HepG2 (cell line): ENCODE results near the gene DSCAML1. TPM values are rescaled to one million over a fixed set of nuclear protein-coding genes. Genes with fewer than 3 reads are reported as not detected.
A peak's percentile ranks its signal among the peaks of the same experiment; 100 is the strongest.

Source experiments
- ATAC-seq: fragments of 200-7000 bp; cut with Tn5 transposase; 3 replicates; pipeline ENCODE4 v1.9.1; 2020; ENCODE audit warnings: mild to moderate bottlenecking, moderate library complexity
- BruUV-seq: library from RNA; stranded (reverse); fragments of 400-500 nt; replicated peaks from 2 replicates; lab custom pipeline; 2021; lab: Mats Ljungman, UMichigan
- CTCF ChIA-PET: fragments of 300-600 bp; formaldehyde crosslinking; extraction: SDS; loops from one replicate; lab custom pipeline; 2021; ENCODE audit warnings: low total read pairs, inconsistent platforms, low intra/inter-chr PET ratio; lab: Yijun Ruan, JAX
- POLR2A ChIA-PET: fragments of 350-600 bp; sonication (Branson Sonifier 250); formaldehyde crosslinking; loops from one replicate; lab custom pipeline; 2020; ENCODE audit warnings: antibody characterized with exemption, inconsistent platforms; lab: Yijun Ruan, JAX
- DNase-seq: peaks from one replicate; pipeline ENCODE4 v3.0.0-alpha.2; 2015; ENCODE audit warnings: low spot score
- FAIRE-seq: peaks from 3 replicates; lab custom pipeline; 2011; peaks lifted over from hg19 to GRCh38; lab: Jason Lieb, UNC
- H2AFZ ChIP-seq: one replicate; pipeline ENCODE4 v1.6.1; 2011; ENCODE audit warnings: low read length, inconsistent platforms
- H3K27ac ChIP-seq: fragments of 300-600 bp; 3 replicates; pipeline ENCODE4 v1.8.0; 2011; ENCODE audit warnings: mixed run types, mild to moderate bottlenecking, mixed read lengths, low read length, inconsistent platforms; ENCODE audit not compliant: insufficient read depth; ENCODE audit errors: extremely low read length
- H3K27me3 ChIP-seq, 2 experiments: fragments of 200-600 bp in 1 of 2; 2 replicates in 1 of 2; 3 replicates in 1 of 2; pipeline versions ENCODE4 v1.6.0 to v1.8.0; 2011; ENCODE audit warnings: low read length in 2 of 2, mild to moderate bottlenecking in 2 of 2, moderate library complexity in 2 of 2, inconsistent platforms in 1 of 2; ENCODE audit not compliant: insufficient read depth in 2 of 2, control insufficient read depth in 1 of 2
- H3K36me3 ChIP-seq, 2 experiments: fragments of 200-600 bp in 1 of 2; replicated peaks in 1 of 2; 2 replicates in 1 of 2; 3 replicates in 1 of 2; pipeline versions ENCODE4 v1.5.1 to v1.8.0; 2011; ENCODE audit warnings: low read length in 2 of 2, inconsistent platforms in 1 of 2; ENCODE audit not compliant: insufficient read depth in 2 of 2, control insufficient read depth in 1 of 2
- H3K4me1 ChIP-seq: 2 replicates; pipeline ENCODE4 v1.5.1; 2012; ENCODE audit warnings: low read length, inconsistent platforms; ENCODE audit not compliant: insufficient read depth
- H3K4me2 ChIP-seq: 2 replicates; pipeline ENCODE4 v1.6.0; 2011; ENCODE audit warnings: low read depth, low read length, inconsistent platforms
- H3K4me3 ChIP-seq, 3 experiments: fragments of 200-600 bp in 1 of 3; sonication (generic), shearing (Covaris generic) in 1 of 3; replicated peaks in 1 of 3; 2 replicates each; pipeline ENCODE4 v1.5.1; 2011 to 2016; ENCODE audit warnings: low read length in 3 of 3, inconsistent platforms in 2 of 3, low read depth in 2 of 3, mild to moderate bottlenecking in 2 of 3, control low read depth in 1 of 3, mixed read lengths in 1 of 3; ENCODE audit not compliant: insufficient read depth in 1 of 3
- H3K79me2 ChIP-seq: one replicate; pipeline ENCODE4 v1.6.1; 2011; ENCODE audit warnings: low read length, inconsistent platforms; ENCODE audit not compliant: insufficient read depth
- H3K9ac ChIP-seq: 2 replicates; pipeline ENCODE4 v1.6.0; 2011; ENCODE audit warnings: mild to moderate bottlenecking, low read depth, low read length, inconsistent platforms; ENCODE audit not compliant: insufficient read depth
- H3K9me3 ChIP-seq: 2 replicates; pipeline ENCODE4 v1.5.1; 2012; ENCODE audit warnings: mild to moderate bottlenecking, low read length
- H4K20me1 ChIP-seq: 2 replicates; pipeline ENCODE4 v1.6.0; 2011; ENCODE audit warnings: inconsistent platforms, mild to moderate bottlenecking, low read length, moderate library complexity; ENCODE audit not compliant: insufficient read depth
- CBX1 ChIP-seq: IDR thresholded peaks from one replicate; pipeline ENCODE4 v1.6.1; 2016; ENCODE audit warnings: antibody characterized with exemption, low read depth
- JUND ChIP-seq: sonication (generic); formaldehyde crosslinking; IDR thresholded peaks from 2 replicates; pipeline ENCODE4 v1.8.0; 2022; ENCODE audit warnings: mild to moderate bottlenecking, missing genetic modification reagents
- MED1 ChIP-seq: sonication (generic); formaldehyde crosslinking; IDR thresholded peaks from 2 replicates; pipeline ENCODE4 v1.4.0; 2020; ENCODE audit warnings: missing genetic modification reagents
- SMARCE1 ChIP-seq: fragments of 450-650 bp; IDR thresholded peaks from 2 replicates; pipeline ENCODE4 v1.6.1; 2017; ENCODE audit warnings: borderline replicate concordance
- SNAI1 ChIP-seq: sonication (generic); formaldehyde crosslinking; IDR thresholded peaks from 2 replicates; pipeline ENCODE4 v1.5.0; 2020; ENCODE audit warnings: mild to moderate bottlenecking, missing genetic modification reagents, borderline replicate concordance
- ZNF331 ChIP-seq: sonication (generic); formaldehyde crosslinking; IDR thresholded peaks from 2 replicates; pipeline ENCODE4 v1.4.0; 2020; ENCODE audit warnings: missing genetic modification reagents
- ZNF503 ChIP-seq: sonication (generic); formaldehyde crosslinking; IDR thresholded peaks from 2 replicates; pipeline ENCODE4 v1.4.0; 2020; ENCODE audit warnings: missing genetic modification reagents
- ZNF576 ChIP-seq: sonication (generic); formaldehyde crosslinking; IDR thresholded peaks from 2 replicates; pipeline ENCODE4 v1.4.0; 2020; ENCODE audit warnings: mild to moderate bottlenecking, missing genetic modification reagents
- ZNF746 ChIP-seq: sonication (generic); formaldehyde crosslinking; IDR thresholded peaks from 2 replicates; pipeline ENCODE4 v1.8.0; 2022; ENCODE audit warnings: mild to moderate bottlenecking, missing genetic modification reagents
- ZNF83 ChIP-seq: sonication (generic); formaldehyde crosslinking; IDR thresholded peaks from 2 replicates; pipeline ENCODE4 v1.4.0; 2020; ENCODE audit warnings: missing genetic modification reagents, mild to moderate bottlenecking, borderline replicate concordance
- WGBS: methylation state at CpG from one replicate; pipeline ENCODE4 v1.1.6; 2017; ENCODE audit warnings: low lambda C conversion rate; 5-methylcytosine and 5-hydroxymethylcytosine counted together
- in situ Hi-C: cut with HindIII; loops from 2 replicates; pipeline ENCODE4 v1.10.0; 2017; ENCODE audit warnings: low pct_unique_long_range_greater_than_20kb; ENCODE audit not compliant: extremely low pct_ligation_motif_present
- intact Hi-C: fragments of 100-400 bp; cut with micrococcal nuclease; formaldehyde crosslinking; loops from one replicate; pipeline ENCODE4 v1.10.0; 2022; ENCODE audit not compliant: unreplicated experiment
- polyA plus RNA-seq, 8 experiments: library from polyadenylated mRNA; depleted of rRNA in 3 of 8; stranded (reverse) in 7 of 8; unstranded in 1 of 8; fragments of >200 nt; fragmentation: Illumina TruSeq in 4 of 8; extraction: Trizol in 4 of 8; gene quantifications; 2 replicates each; pipeline versions ENCODE4 v1.2.1 to v1.2.3, GENCODE V29; 2011 to 2016; ENCODE audit warnings: low read depth in 4 of 8, missing spikeins in 1 of 8, mixed read lengths in 1 of 8; ENCODE audit not compliant: insufficient read depth in 1 of 8
- total RNA-seq, 5 experiments: library from RNA; depleted of rRNA; stranded (reverse); fragments of >200 nt; fragmentation: Illumina TruSeq; extraction: Trizol; gene quantifications; 2 replicates each; pipeline ENCODE4 v1.2.3, GENCODE V29; 2016; ENCODE audit warnings: low read depth in 1 of 5
- TF ChIP-seq, protein P1 (sequence below): sonication (generic); formaldehyde crosslinking; conservative IDR thresholded peaks from 2 replicates; pipeline ENCODE4 v1.4.0; 2020; ENCODE audit warnings: mild to moderate bottlenecking, missing genetic modification reagents, moderate library complexity
- TF ChIP-seq, protein P2 (sequence below): sonication (generic); formaldehyde crosslinking; IDR thresholded peaks from 2 replicates; pipeline ENCODE4 v1.4.0; 2020; ENCODE audit warnings: mild to moderate bottlenecking, low read depth, missing genetic modification reagents
- TF ChIP-seq, protein P3 (sequence below): sonication (generic); formaldehyde crosslinking; conservative IDR thresholded peaks from 2 replicates; pipeline ENCODE4 v1.4.0; 2020; ENCODE audit warnings: missing genetic modification reagents
- TF ChIP-seq, protein P4 (sequence below): sonication (generic); formaldehyde crosslinking; IDR thresholded peaks from 2 replicates; pipeline ENCODE4 v1.4.0; 2020; ENCODE audit warnings: missing genetic modification reagents

Gene DSCAML1
- total and polyA plus RNA-seq, 2 of the 13 experiments (the other 11 are each of a cell fraction or from before 2014, with no cell fraction given), result 0.29 to 0.40 TPM

- CTCF ChIA-PET, result no interaction called here
- in situ Hi-C loops, result no loop called here
- no peak for DNase-seq
- TF ChIP-seq, protein P1, sequence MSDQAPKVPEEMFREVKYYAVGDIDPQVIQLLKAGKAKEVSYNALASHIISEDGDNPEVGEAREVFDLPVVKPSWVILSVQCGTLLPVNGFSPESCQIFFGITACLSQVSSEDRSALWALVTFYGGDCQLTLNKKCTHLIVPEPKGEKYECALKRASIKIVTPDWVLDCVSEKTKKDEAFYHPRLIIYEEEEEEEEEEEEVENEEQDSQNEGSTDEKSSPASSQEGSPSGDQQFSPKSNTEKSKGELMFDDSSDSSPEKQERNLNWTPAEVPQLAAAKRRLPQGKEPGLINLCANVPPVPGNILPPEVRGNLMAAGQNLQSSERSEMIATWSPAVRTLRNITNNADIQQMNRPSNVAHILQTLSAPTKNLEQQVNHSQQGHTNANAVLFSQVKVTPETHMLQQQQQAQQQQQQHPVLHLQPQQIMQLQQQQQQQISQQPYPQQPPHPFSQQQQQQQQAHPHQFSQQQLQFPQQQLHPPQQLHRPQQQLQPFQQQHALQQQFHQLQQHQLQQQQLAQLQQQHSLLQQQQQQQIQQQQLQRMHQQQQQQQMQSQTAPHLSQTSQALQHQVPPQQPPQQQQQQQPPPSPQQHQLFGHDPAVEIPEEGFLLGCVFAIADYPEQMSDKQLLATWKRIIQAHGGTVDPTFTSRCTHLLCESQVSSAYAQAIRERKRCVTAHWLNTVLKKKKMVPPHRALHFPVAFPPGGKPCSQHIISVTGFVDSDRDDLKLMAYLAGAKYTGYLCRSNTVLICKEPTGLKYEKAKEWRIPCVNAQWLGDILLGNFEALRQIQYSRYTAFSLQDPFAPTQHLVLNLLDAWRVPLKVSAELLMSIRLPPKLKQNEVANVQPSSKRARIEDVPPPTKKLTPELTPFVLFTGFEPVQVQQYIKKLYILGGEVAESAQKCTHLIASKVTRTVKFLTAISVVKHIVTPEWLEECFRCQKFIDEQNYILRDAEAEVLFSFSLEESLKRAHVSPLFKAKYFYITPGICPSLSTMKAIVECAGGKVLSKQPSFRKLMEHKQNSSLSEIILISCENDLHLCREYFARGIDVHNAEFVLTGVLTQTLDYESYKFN, result no peak
- TF ChIP-seq ZNF503 (CRISPR knock-in tag) (no peak), SMARCE1 (no peak), ZNF83 (CRISPR knock-in tag) (no peak), SNAI1 (CRISPR knock-in tag) (no peak), ZNF331 (CRISPR knock-in tag) (no peak), ZNF576 (CRISPR knock-in tag) (no peak), JUND (CRISPR knock-in tag) (no peak), CBX1 (no peak), MED1 (CRISPR knock-in tag) (no peak), ZNF746 (CRISPR knock-in tag) (no peak)
- TF ChIP-seq, protein P2, sequence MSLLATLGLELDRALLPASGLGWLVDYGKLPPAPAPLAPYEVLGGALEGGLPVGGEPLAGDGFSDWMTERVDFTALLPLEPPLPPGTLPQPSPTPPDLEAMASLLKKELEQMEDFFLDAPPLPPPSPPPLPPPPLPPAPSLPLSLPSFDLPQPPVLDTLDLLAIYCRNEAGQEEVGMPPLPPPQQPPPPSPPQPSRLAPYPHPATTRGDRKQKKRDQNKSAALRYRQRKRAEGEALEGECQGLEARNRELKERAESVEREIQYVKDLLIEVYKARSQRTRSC (CRISPR knock-in tag), result no peak
- TF ChIP-seq, protein P3, sequence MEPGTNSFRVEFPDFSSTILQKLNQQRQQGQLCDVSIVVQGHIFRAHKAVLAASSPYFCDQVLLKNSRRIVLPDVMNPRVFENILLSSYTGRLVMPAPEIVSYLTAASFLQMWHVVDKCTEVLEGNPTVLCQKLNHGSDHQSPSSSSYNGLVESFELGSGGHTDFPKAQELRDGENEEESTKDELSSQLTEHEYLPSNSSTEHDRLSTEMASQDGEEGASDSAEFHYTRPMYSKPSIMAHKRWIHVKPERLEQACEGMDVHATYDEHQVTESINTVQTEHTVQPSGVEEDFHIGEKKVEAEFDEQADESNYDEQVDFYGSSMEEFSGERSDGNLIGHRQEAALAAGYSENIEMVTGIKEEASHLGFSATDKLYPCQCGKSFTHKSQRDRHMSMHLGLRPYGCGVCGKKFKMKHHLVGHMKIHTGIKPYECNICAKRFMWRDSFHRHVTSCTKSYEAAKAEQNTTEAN, result no peak
- TF ChIP-seq, protein P4, sequence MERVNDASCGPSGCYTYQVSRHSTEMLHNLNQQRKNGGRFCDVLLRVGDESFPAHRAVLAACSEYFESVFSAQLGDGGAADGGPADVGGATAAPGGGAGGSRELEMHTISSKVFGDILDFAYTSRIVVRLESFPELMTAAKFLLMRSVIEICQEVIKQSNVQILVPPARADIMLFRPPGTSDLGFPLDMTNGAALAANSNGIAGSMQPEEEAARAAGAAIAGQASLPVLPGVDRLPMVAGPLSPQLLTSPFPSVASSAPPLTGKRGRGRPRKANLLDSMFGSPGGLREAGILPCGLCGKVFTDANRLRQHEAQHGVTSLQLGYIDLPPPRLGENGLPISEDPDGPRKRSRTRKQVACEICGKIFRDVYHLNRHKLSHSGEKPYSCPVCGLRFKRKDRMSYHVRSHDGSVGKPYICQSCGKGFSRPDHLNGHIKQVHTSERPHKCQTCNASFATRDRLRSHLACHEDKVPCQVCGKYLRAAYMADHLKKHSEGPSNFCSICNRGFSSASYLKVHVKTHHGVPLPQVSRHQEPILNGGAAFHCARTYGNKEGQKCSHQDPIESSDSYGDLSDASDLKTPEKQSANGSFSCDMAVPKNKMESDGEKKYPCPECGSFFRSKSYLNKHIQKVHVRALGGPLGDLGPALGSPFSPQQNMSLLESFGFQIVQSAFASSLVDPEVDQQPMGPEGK (CRISPR knock-in tag), result no peak
Observed at GRCh38 chr11:117457835-117458234, 339.2 kb downstream of the DSCAML1 start.

More at GRCh38 chr11:117457835-117458234, 339.2 kb downstream of the DSCAML1 start:
- Histone ChIP-seq H3K4me2 (no peak overlapping the region), H3K9ac (no peak overlapping the region), H3K36me3 (no peaks in the 10 kb centered on the region), H3K9me3 (no peaks in the 10 kb centered on the region), H3K27ac (no peak overlapping the region), H4K20me1 (no peaks in the 10 kb centered on the region), H2AFZ (no peak overlapping the region), H3K4me3 (no peak overlapping the region), H3K27me3 (peaks cover 8 to 14% of the 10 kb centered on the region in 2 experiments; a peak in 4 of 5 replicates), H3K79me2 (no peaks in the 10 kb centered on the region), H3K4me1 (no peaks in the 10 kb centered on the region)
- FAIRE-seq, result no peak
- POLR2A ChIA-PET, result no interaction called here
- no TSS peak for BruUV-seq
- peak; percentile 70 for ATAC-seq
- intact Hi-C loops, result no loop called here
- WGBS, result 15% methylated on average over 5 of the region's 9 CpGs
